GM06990 (cell line): ENCODE data around the gene MIX23.
A peak's percentile ranks its signal among the peaks of the same experiment; 100 is the strongest.

ENCODE experiments used
- DNase-seq: peaks from one replicate; pipeline ENCODE4 v3.0.0-alpha.2; 2011; ENCODE audit not compliant: insufficient read length; ENCODE audit errors: extremely low read depth
- H3K27me3 ChIP-seq: replicated peaks from 2 replicates; pipeline ENCODE4 v1.6.0; 2011; ENCODE audit warnings: low read length; ENCODE audit not compliant: control insufficient read depth, insufficient read depth
- H3K36me3 ChIP-seq: 2 replicates; pipeline ENCODE4 v1.5.1; 2011; ENCODE audit warnings: low read length; ENCODE audit not compliant: control insufficient read depth, insufficient read depth
- H3K4me3 ChIP-seq: replicated peaks from 2 replicates; pipeline ENCODE4 v1.5.1; 2011; ENCODE audit warnings: low read depth, mild to moderate bottlenecking, control low read depth, low read length
- TF ChIP-seq, protein P1 (sequence below): IDR thresholded peaks from 2 replicates; pipeline ENCODE4 v1.5.1; 2011; ENCODE audit warnings: low read length, control low read depth, mild to moderate bottlenecking, inconsistent platforms; ENCODE audit not compliant: insufficient read depth, poor library complexity, severe bottlenecking

Gene MIX23

DNA sequence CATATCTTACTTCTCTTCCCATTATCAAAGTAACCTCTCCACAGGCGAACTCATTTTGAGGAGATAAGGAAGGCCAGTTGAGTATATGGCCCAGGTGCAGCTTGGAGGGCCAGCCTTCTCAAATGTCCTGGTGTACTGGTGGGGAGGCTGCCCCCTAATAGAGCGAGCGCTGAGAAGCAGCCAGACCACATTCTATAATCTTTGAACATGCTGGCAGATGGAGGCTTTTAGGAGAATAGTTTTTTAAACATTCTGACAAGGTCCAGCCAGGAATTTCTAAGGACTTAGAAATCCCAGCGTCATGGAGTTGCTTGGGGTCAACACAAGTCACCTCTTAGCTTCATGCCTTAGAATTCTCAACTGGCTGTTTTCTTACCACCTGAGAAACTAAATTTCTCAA lies 27.1 kb upstream of the MIX23 start:
- H3K27me3 ChIP-seq: no peaks in the 10 kb centered on the region
- peaks cover 5% of the 10 kb centered on the region for H3K36me3 ChIP-seq
- TF ChIP-seq, protein P1, sequence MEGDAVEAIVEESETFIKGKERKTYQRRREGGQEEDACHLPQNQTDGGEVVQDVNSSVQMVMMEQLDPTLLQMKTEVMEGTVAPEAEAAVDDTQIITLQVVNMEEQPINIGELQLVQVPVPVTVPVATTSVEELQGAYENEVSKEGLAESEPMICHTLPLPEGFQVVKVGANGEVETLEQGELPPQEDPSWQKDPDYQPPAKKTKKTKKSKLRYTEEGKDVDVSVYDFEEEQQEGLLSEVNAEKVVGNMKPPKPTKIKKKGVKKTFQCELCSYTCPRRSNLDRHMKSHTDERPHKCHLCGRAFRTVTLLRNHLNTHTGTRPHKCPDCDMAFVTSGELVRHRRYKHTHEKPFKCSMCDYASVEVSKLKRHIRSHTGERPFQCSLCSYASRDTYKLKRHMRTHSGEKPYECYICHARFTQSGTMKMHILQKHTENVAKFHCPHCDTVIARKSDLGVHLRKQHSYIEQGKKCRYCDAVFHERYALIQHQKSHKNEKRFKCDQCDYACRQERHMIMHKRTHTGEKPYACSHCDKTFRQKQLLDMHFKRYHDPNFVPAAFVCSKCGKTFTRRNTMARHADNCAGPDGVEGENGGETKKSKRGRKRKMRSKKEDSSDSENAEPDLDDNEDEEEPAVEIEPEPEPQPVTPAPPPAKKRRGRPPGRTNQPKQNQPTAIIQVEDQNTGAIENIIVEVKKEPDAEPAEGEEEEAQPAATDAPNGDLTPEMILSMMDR: no peak
- no peak for DNase-seq
- H3K4me3 ChIP-seq: no peak overlapping the region

DNA sequence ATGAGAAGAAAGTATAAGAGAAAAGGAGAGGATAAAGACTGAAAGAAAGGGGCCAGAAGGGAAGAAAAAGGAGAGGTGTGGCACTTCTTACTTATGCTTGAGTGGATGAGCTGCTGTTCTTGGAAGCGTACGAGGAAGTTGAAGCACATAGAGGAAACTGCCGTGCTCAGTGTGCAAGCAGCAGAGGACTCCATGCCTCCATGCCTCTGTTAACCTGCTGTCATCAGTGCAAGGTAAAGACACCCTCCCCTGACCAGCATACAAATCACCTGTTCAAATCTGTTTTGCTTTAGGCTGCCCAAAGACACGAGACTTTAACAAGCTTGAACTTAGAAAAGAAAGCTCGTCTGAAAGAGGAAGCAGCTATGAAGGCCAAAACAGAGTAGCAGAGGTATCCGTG lies 26.4 kb upstream of the MIX23 start:
- DNase-seq: no peak
- peaks cover 7% of the 10 kb centered on the region for H3K36me3 ChIP-seq
- TF ChIP-seq, protein P1: no peak
- H3K4me3 ChIP-seq: no peak overlapping the region
- no peaks in the 10 kb centered on the region for H3K27me3 ChIP-seq

DNA sequence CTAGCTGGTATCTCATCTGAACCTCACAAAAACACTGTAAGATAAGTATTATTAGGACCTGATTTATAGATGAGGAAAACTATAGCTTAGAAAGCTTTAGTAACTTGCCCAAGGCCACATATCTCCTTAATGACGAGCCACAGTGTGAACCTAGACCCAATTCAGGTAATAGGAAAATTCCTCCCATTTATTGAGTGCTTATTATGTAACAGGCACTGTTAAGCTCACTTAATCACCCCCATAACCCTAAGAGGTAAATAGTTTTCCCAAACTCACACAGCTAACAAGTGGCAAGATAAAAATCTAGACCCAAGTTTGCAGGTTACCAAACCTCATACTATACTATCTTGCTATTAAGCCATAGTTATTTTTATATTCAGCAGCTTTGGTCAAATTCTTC lies 24.9 kb upstream of the MIX23 start:
- peaks cover 9% of the 10 kb centered on the region for H3K36me3 ChIP-seq
- no peak for DNase-seq
- H3K4me3 ChIP-seq: no peak overlapping the region
- no peaks in the 10 kb centered on the region for H3K27me3 ChIP-seq
- TF ChIP-seq, protein P1: no peak

DNA sequence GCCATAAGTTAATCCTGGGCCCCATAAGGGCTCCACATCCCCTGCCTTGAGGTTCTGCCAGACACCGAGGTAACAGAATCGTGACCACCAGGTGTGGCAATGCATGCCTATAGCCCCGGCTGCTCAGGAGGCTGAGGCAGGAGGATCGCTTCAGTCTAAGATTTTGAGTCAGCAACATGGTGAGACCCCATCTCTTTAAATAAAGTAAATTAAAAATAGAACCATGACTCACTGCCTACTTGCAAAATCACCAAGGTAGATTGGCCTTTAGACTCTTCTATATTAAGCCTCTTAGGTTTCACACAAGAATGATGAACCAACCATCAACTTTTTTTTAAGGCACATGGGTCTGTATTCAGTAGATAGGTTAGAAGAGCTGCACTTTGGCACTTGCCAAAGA lies 23.2 kb upstream of the MIX23 start:
- TF ChIP-seq, protein P1: no peak
- Histone ChIP-seq H3K27me3 (no peaks in the 10 kb centered on the region), H3K4me3 (no peak overlapping the region), H3K36me3 (peaks cover 10% of the 10 kb centered on the region)
- peak; percentile 32 for DNase-seq

DNA sequence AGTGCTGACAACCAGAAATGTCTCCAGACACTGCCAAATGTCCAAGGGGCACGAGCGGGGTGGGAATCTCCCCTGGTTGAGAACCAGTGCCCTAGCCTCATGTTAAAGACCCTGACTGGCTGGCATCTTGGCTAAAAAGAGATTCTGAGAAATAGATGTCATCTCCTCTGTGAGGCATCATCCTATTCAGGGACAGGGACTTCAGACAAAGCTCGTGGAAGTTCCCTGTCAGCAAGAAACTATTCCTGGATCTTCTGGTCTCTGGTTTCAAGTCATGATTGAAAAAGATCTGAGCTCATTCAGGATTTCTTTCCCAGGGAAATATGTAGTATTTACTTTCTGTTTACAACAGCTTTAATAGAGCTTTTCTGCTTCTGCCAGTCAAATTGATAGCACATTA lies 22.0 kb upstream of the MIX23 start:
- TF ChIP-seq, protein P1: no peak
- Histone ChIP-seq H3K36me3 (peaks cover 9% of the 10 kb centered on the region), H3K27me3 (no peaks in the 10 kb centered on the region), H3K4me3 (no peak overlapping the region)
- no peak for DNase-seq

DNA sequence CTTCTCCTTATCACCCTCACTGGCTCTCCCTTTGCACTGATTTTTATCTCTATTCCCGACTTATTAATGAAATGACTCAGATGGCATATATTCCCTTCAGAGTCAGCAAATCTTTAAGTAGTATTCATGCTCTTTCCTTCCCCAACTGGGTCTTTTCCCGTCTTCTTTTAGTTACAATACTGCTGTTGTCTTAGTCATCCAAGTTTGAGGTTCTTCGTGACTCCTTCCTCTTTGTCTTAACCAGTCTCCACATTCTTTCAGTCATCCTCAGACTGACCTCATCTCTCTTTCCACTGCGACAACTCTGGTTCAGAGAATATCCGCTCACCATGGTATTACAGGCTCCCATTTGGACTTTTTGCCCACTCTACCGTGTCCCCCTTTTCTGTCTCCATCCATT lies 20.5 kb upstream of the MIX23 start:
- no peak overlapping the region for H3K4me3 ChIP-seq
- no peak for DNase-seq
- peaks cover 7% of the 10 kb centered on the region for H3K36me3 ChIP-seq

More for the DNA sequence above, 20.5 kb upstream of the MIX23 start:
- TF ChIP-seq, protein P1: no peak
- no peaks in the 10 kb centered on the region for H3K27me3 ChIP-seq
